Adrenal gland (tissue), 12 donors: ENCODE results near the gene REPS2. TPM values are rescaled to one million over a fixed set of nuclear protein-coding genes. Genes with fewer than 3 reads are reported as not detected.

Experiments
- DNase-seq, 7 donors: peaks; one replicate each; pipeline ENCODE4 v3.0.0-alpha.2; 2019 to 2020
- H3K27ac ChIP-seq, 5 donors: fragments of 200-600 bp; sonication (generic) in 4 of 5; 1 replicate in 3 of 5; 2 replicates in 2 of 5; pipeline versions ENCODE4 v1.5.1 to v1.8.0; 2016 to 2020; ENCODE audit warnings: mild to moderate bottlenecking in 1 of 5
- H3K27me3 ChIP-seq: fragments of 200-600 bp; 2 replicates; pipeline ENCODE4 v1.8.0; 2021
- H3K36me3 ChIP-seq, 2 donors: fragments of 200-600 bp; replicated peaks in 1 of 2; 1 replicate in 1 of 2; 2 replicates in 1 of 2; pipeline versions ENCODE4 v1.5.1 to v1.8.0; 2018 to 2022
- H3K4me1 ChIP-seq, 2 donors: fragments of 200-600 bp; replicated peaks in 1 of 2; 1 replicate in 1 of 2; 2 replicates in 1 of 2; pipeline versions ENCODE4 v1.5.1 to v1.8.0; 2018 to 2021
- H3K4me3 ChIP-seq, 4 donors: fragments of 200-600 bp; sonication (generic) in 3 of 4; one replicate each; pipeline ENCODE4 v1.5.1; 2016 to 2018
- H3K9me3 ChIP-seq, 3 donors: fragments of 200-600 bp; sonication (generic) in 1 of 3; replicated peaks in 1 of 3; 1 replicate in 2 of 3; 2 replicates in 1 of 3; pipeline versions ENCODE4 v1.5.1 to v1.8.0; 2016 to 2021
- CTCF ChIP-seq, 6 experiments: fragments of 450-650 bp in 4 of 6; fragments of 200-600 bp in 2 of 6; sonication (generic) in 1 of 6; IDR thresholded peaks; 1 replicate in 5 of 6; 2 replicates in 1 of 6; pipeline versions ENCODE4 v1.5.1 to v1.8.0; 2016 to 2021; ENCODE audit warnings: antibody characterized with exemption in 6 of 6, mild to moderate bottlenecking in 2 of 6, moderate library complexity in 1 of 6
- POLR2A ChIP-seq, 2 donors: fragments of 450-650 bp; IDR thresholded peaks; one replicate each; pipeline ENCODE4 v1.6.1; 2017; ENCODE audit warnings: antibody characterized with exemption in 2 of 2, mild to moderate bottlenecking in 2 of 2, moderate library complexity in 1 of 2
- WGBS, 4 donors: extraction: QIAGEN DNeasy Blood & Tissue Kit in 2 of 4; methylation state at CpG; one replicate each; pipeline versions ENCODE4 v1.1.5 to v1.1.7; 2013 to 2017; 5-methylcytosine and 5-hydroxymethylcytosine counted together
- intact Hi-C, 2 donors: fragments of 100-400 bp; cut with DNase I; formaldehyde crosslinking; loops; one replicate each; pipeline versions ENCODE4 v1.14.1 to v1.15.0; 2022 to 2023
- polyA plus RNA-seq, 3 donors: library from polyadenylated mRNA; stranded (reverse); fragments of 200-250 nt in 2 of 3; fragments of 350-450 nt in 1 of 3; fragmentation: Illumina TruSeq in 1 of 3; extraction: RNeasy Lipid Tissue Mini Kit (QIAGEN cat#74804) in 1 of 3; gene quantifications; one replicate each; pipeline ENCODE4 v1.2.3, GENCODE V29; 2013 to 2014
- total RNA-seq, 9 donors: library from RNA; depleted of rRNA in 4 of 9; stranded (reverse); fragments of >200 nt in 4 of 9; fragments of 120-200 nt in 1 of 9; fragmentation: NEBNext Ultra II Directional in 1 of 9; extraction: Animal tissue kit (Norgen Biotek cat#: 25700) in 1 of 9; gene quantifications; one replicate each; pipeline versions ENCODE4 v1.1.0 to v1.2.4, GENCODE V29; 2013 to 2023
- donor health status: healthy with polysubstance abuse.
- donor health status: Bipolar disorder and iron deficiency.
- donor health status: DM: yes; HTN: yes; CAD: no.
- donor health status: DM: no; HTN: no; CAD: no.
- donor health status: DM: no; HTN: no; CAD: no.
- donor health status: DM: yes; HTN: yes; CAD: no.

Gene REPS2
- total and polyA plus RNA-seq, 12 donors: 13.9 to 87.0 (median 41.3) TPM

GRCh38 chrX:17104433-17104832, 158.0 kb downstream of the REPS2 start:
- no peak overlapping the region for H3K27ac ChIP-seq
- TF ChIP-seq CTCF (IDR thresholded peaks at IDR 0.05) (no peak), POLR2A (IDR thresholded peaks at IDR 0.05) (no peak)
- H3K4me3 ChIP-seq: no peak overlapping the region
- H3K27me3 ChIP-seq: peaks cover 4% of the 10 kb centered on the region
- DNase-seq: no peak
- no peaks in the 10 kb centered on the region for H3K9me3 ChIP-seq
- H3K4me1 ChIP-seq: no peaks in the 10 kb centered on the region
- intact Hi-C loops: no loop called here
- 58 to 76% (median 60%) methylated on average over 3 to 4 of the region's 4 CpGs for WGBS, 4 donors
- no peaks in the 10 kb centered on the region for H3K36me3 ChIP-seq

- no peaks in the 10 kb centered on the region for H3K4me1 ChIP-seq
- TF ChIP-seq CTCF (IDR thresholded peaks at IDR 0.05) (no peak), POLR2A (IDR thresholded peaks at IDR 0.05) (no peak)
- H3K36me3 ChIP-seq: no peaks in the 10 kb centered on the region
- no peak overlapping the region for H3K27ac ChIP-seq
- 69 to 73% (median 71%) methylated on average over 6 of the region's 6 CpGs for WGBS, 4 donors
- H3K27me3 ChIP-seq: no peaks in the 10 kb centered on the region
- no peaks in the 10 kb centered on the region for H3K9me3 ChIP-seq
- intact Hi-C loops: no loop called here
- no peak for DNase-seq
- H3K4me3 ChIP-seq: no peak overlapping the region
Observed at GRCh38 chrX:17120816-17121215, 174.4 kb downstream of the REPS2 start.

DNA sequence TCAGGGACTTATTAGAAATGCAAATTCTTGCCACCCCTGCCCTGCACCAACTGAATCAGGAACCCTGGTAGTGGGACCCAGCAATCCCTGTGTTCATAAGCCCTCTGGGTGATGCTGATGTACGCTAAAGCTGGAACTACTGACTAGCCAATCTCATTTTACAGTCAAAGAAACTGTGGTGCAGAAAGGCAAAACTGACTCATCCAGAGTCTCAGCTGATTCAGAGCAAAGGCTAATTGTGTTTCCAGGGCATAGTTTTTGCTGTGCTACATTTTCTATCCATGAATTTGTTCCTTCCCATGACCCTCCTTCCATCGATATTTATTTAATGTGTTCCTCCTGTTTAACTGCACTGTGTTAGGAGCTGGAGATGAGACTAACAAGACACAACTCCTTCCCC, 207.5 kb downstream of the REPS2 start:
- no peak for DNase-seq
- 90 to 95% (median 92%) methylated on average over 2 of the region's 2 CpGs for WGBS, 4 donors
- H3K27ac ChIP-seq: no peak overlapping the region
- H3K27me3 ChIP-seq: no peaks in the 10 kb centered on the region
- H3K4me1 ChIP-seq: no peaks in the 10 kb centered on the region
- H3K36me3 ChIP-seq: no peaks in the 10 kb centered on the region
- intact Hi-C loops: no loop called here
- TF ChIP-seq POLR2A (IDR thresholded peaks at IDR 0.05) (no peak), CTCF (IDR thresholded peaks at IDR 0.05) (no peak)
- no peak overlapping the region for H3K4me3 ChIP-seq
- no peaks in the 10 kb centered on the region for H3K9me3 ChIP-seq

- TF ChIP-seq CTCF (IDR thresholded peaks at IDR 0.05) (no peak), POLR2A (IDR thresholded peaks at IDR 0.05) (no peak)
- Histone ChIP-seq H3K9me3 (peaks cover 0 to 6% (median 0%) of the 10 kb centered on the region in 3 donors), H3K27ac (no peak overlapping the region), H3K4me1 (no peaks in the 10 kb centered on the region), H3K27me3 (no peaks in the 10 kb centered on the region), H3K4me3 (no peak overlapping the region), H3K36me3 (no peaks in the 10 kb centered on the region)
- WGBS, 4 donors: 86 to 92% (median 87%) methylated on average over 1 of the region's 1 CpG
- no peak for DNase-seq
- intact Hi-C loops: no loop called here
Observed at GRCh38 chrX:17160975-17161374, 214.5 kb downstream of the REPS2 start.
